GM20431 (cell line): ENCODE results near the gene RAB3D.
"Not testable (repeated sequence)": the region's sequence is repeated elsewhere in the genome, so short reads cannot be mapped to it uniquely, and the experiment has no call there.

Experiments used
- in situ Hi-C: fragments of 300-500 bp; cut with MseI, MboI; formaldehyde crosslinking; loops from one replicate; pipeline ENCODE4 v1.15.0; 2020; ENCODE audit warnings: low sequenced_read_pairs; ENCODE audit not compliant: unreplicated experiment

The RAB3D gene

GRCh38 chr19:11339254-11340098 is at the start of gene RAB3D:
Gene RAB3D, minus strand, starts transcription at chr19:11339657. Its CDS starts 2,258 bp downstream, at chr19:11337399.
- in situ Hi-C loops: no loop called here

GRCh38 chr19:11387162-11388034 is 47.9 kb upstream of the RAB3D start:
- in situ Hi-C loops: no loop called here

GRCh38 chr19:11384778-11385129 is 45.3 kb upstream of the RAB3D start:
- in situ Hi-C loops: no loop called here

GRCh38 chr19:11383706-11384048 is 44.2 kb upstream of the RAB3D start:
- in situ Hi-C loops: no loop called here

GRCh38 chr19:11382898-11383705 is 43.6 kb upstream of the RAB3D start:
- in situ Hi-C loops: no loop called here

- in situ Hi-C loops: no loop called here
Measured at GRCh38 chr19:11380653-11381537, 41.4 kb upstream of the RAB3D start.

GRCh38 chr19:11379857-11380350 is 40.4 kb upstream of the RAB3D start:
- in situ Hi-C loops: no loop called here

- in situ Hi-C loops: not testable (repeated sequence)
Measured at GRCh38 chr19:11379269-11379845, 39.9 kb upstream of the RAB3D start.

- in situ Hi-C loops: no loop called here
Measured at GRCh38 chr19:11378319-11379189, 39.1 kb upstream of the RAB3D start.

GRCh38 chr19:11377756-11378155 is 38.3 kb upstream of the RAB3D start:
- in situ Hi-C loops: no loop called here

- in situ Hi-C loops: no loop called here
Measured at GRCh38 chr19:11377237-11377636, 37.8 kb upstream of the RAB3D start.

- in situ Hi-C loops: no loop called here
Measured at GRCh38 chr19:11375143-11375948, 35.9 kb upstream of the RAB3D start.

- in situ Hi-C loops: no loop called here
Measured at GRCh38 chr19:11374433-11375142, 35.1 kb upstream of the RAB3D start, which contains the start of gene SWSAP1. Gene SWSAP1, plus strand, starts transcription at chr19:11374666. Its CDS starts 15 bp downstream, at chr19:11374681.

GRCh38 chr19:11373885-11374432 is 34.5 kb upstream of the RAB3D start:
- in situ Hi-C loops: no loop called here

- in situ Hi-C loops: no loop called here
Measured at GRCh38 chr19:11373166-11373884, 33.9 kb upstream of the RAB3D start.

- in situ Hi-C loops: no loop called here
Measured at GRCh38 chr19:11370744-11371143, 31.3 kb upstream of the RAB3D start.
